Activated naive CD8-positive, alpha-beta T cell treated with anti-CD3 and anti-CD28 coated beads, Interleukin-2, amount 10 ng/mL, durations not matched to agents 7 days and 5 days (primary cell): ENCODE data around the gene SCNM1. TPM values are rescaled to one million over a fixed set of nuclear protein-coding genes. Genes with fewer than 3 reads are reported as not detected.

Source experiments
- ATAC-seq: fragments of 150-1000 bp; cut with Tn5 transposase; one replicate; pipeline ENCODE4 v1.10.0; 2021; ENCODE audit warnings: low read depth, moderate library complexity
- POLR2A ChIA-PET: fragments of 350-600 bp; sonication (Branson Sonifier 250); formaldehyde crosslinking; loops from one replicate; lab custom pipeline; 2021; ENCODE audit warnings: antibody characterized with exemption; lab: Charles Lee
- DNase-seq: peaks from one replicate; pipeline ENCODE4 v3.0.0; 2021
- H3K27ac Mint-ChIP-seq: one replicate; pipeline ENCODE4 v1.8.0; 2022; ENCODE audit warnings: mild to moderate bottlenecking, mixed read lengths
- H3K27me3 Mint-ChIP-seq: one replicate; pipeline ENCODE4 v1.8.0; 2022; ENCODE audit warnings: mild to moderate bottlenecking, moderate library complexity, mixed read lengths
- H3K36me3 Mint-ChIP-seq: one replicate; pipeline ENCODE4 v1.8.0; 2021; ENCODE audit warnings: mild to moderate bottlenecking, mixed read lengths
- H3K4me1 Mint-ChIP-seq: one replicate; pipeline ENCODE4 v1.8.0; 2021; ENCODE audit warnings: mixed read lengths
- H3K4me3 Mint-ChIP-seq: one replicate; pipeline ENCODE4 v1.8.0; 2022; ENCODE audit warnings: mild to moderate bottlenecking, moderate library complexity, mixed read lengths
- H3K9me3 Mint-ChIP-seq: one replicate; pipeline ENCODE4 v1.8.0; 2021; ENCODE audit warnings: mixed read lengths
- total RNA-seq, 2 experiments: library from RNA; stranded (reverse); gene quantifications; one replicate each; pipeline ENCODE4 v1.2.3, GENCODE V29; 2021

SCNM1 gene
- total RNA-seq, 2 experiments from 2014 or later: 64.5 to 66.6 TPM

- no peak for DNase-seq
- Mint-ChIP-seq H3K36me3 (peaks cover 17% of the 10 kb centered on the region), H3K27me3 (no peaks in the 10 kb centered on the region), H3K9me3 (no peaks in the 10 kb centered on the region), H3K4me1 (peaks cover 20% of the 10 kb centered on the region), H3K4me3 (no peak overlapping the region), H3K27ac (no peak overlapping the region)
- no peak for ATAC-seq
- POLR2A ChIA-PET: no interaction called here
Measured at GRCh38 chr1:151210830-151211229, 44.9 kb downstream of the SCNM1 start.

- H3K36me3 Mint-ChIP-seq: peaks cover 14% of the 10 kb centered on the region
- no peak for DNase-seq
- POLR2A ChIA-PET: interaction anchor here (0.7 kb wide), 1 partner anchor 69 kb away, joined by 4 read pairs; no protein-coding TSS in a partner anchor
- peak overlapping the region; percentile 41 for H3K4me3 Mint-ChIP-seq
- no peaks in the 10 kb centered on the region for H3K9me3 Mint-ChIP-seq
- H3K27ac Mint-ChIP-seq: peak overlapping the region; percentile 80
- peaks cover 19% of the 10 kb centered on the region for H3K4me1 Mint-ChIP-seq
- no peaks in the 10 kb centered on the region for H3K27me3 Mint-ChIP-seq
- ATAC-seq: peak; percentile 22
Measured at GRCh38 chr1:151211972-151212705, 46.2 kb downstream of the SCNM1 start.

- no peak overlapping the region for H3K4me3 Mint-ChIP-seq
- no peak for DNase-seq
- no peak for ATAC-seq
- no peaks in the 10 kb centered on the region for H3K9me3 Mint-ChIP-seq
- H3K27me3 Mint-ChIP-seq: no peaks in the 10 kb centered on the region
- peaks cover 11% of the 10 kb centered on the region for H3K36me3 Mint-ChIP-seq
- no peak overlapping the region for H3K27ac Mint-ChIP-seq
- peaks cover 21% of the 10 kb centered on the region for H3K4me1 Mint-ChIP-seq
- POLR2A ChIA-PET: no interaction called here
Measured at GRCh38 chr1:151213560-151213959, 47.6 kb downstream of the SCNM1 start.

Other genes starting within 250 kb of the SCNM1 start
- gene SETDB1, start 239.8 kb upstream of the SCNM1 start, total RNA-seq: 10 to 100 TPM; 64.0 to 64.6 TPM
- 100 to 1,000 TPM; 153 TPM for gene CERS2, start 191.3 kb upstream of the SCNM1 start, total RNA-seq
- gene ANXA9, start 183.9 kb upstream of the SCNM1 start, total RNA-seq: not detected
- 10 to 100 TPM; 11.5 to 12.7 TPM for gene MINDY1, start 159.2 kb upstream of the SCNM1 start, total RNA-seq
- 10 to 100 TPM; 22.9 to 23.2 TPM for gene PRUNE1, start 157.7 kb upstream of the SCNM1 start, total RNA-seq
- gene BNIPL, start 129.6 kb upstream of the SCNM1 start, total RNA-seq: 1 to 10 TPM; 2.8 to 4.1 TPM
- gene C1orf56, start 118.4 kb upstream of the SCNM1 start, total RNA-seq: 1 to 10 TPM; 1.9 TPM
- gene CDC42SE1, start 106.5 kb upstream of the SCNM1 start, total RNA-seq: 100 to 1,000 TPM; 282 to 294 TPM
- 1 to 10 TPM; 5.4 to 6.0 TPM for gene MLLT11, start 105.7 kb upstream of the SCNM1 start, total RNA-seq
- gene GABPB2, start 95.4 kb upstream of the SCNM1 start, total RNA-seq: 10 to 100 TPM; 32.9 to 34.0 TPM
- gene SEMA6C, start 19.5 kb upstream of the SCNM1 start, total RNA-seq: 1 to 10 TPM; 4.2 to 6.0 TPM
- 10 to 100 TPM; 21.2 to 23.7 TPM for gene TNFAIP8L2, start 9.5 kb upstream of the SCNM1 start, total RNA-seq
- gene LYSMD1, start 242 bp upstream of the SCNM1 start, total RNA-seq: 1 to 10 TPM; 5.2 to 6.1 TPM
- gene TMOD4, start 9.8 kb downstream of the SCNM1 start, total RNA-seq: 1 to 10 TPM; 1.2 to 4.1 TPM
- gene VPS72, start 24.1 kb downstream of the SCNM1 start, total RNA-seq: 10 to 100 TPM; 67.4 to 86.9 TPM
- gene PIP5K1A, start 32.4 kb downstream of the SCNM1 start, total RNA-seq: 10 to 100 TPM; 51.9 to 59.4 TPM
- gene PSMD4, start 88.6 kb downstream of the SCNM1 start, total RNA-seq: 100 to 1,000 TPM; 170 to 174 TPM
- 10 to 100 TPM; 35.5 to 37.0 TPM for gene ZNF687, start 116.2 kb downstream of the SCNM1 start, total RNA-seq
- gene PI4KB, start 161.3 kb downstream of the SCNM1 start, total RNA-seq: 10 to 100 TPM; 73.8 to 75.7 TPM
- gene RFX5, start 181.1 kb downstream of the SCNM1 start, total RNA-seq: 10 to 100 TPM; 68.4 to 73.9 TPM
- gene SELENBP1, start 206.6 kb downstream of the SCNM1 start, total RNA-seq: not detected
- 100 to 1,000 TPM; 240 to 243 TPM for gene PSMB4, start 233.4 kb downstream of the SCNM1 start, total RNA-seq